GM12801 (cell line): ENCODE measurements around the gene LCMT1.

ENCODE experiments used
- CTCF ChIP-seq: IDR thresholded peaks from one replicate; pipeline ENCODE4 v1.5.1; 2011; ENCODE audit warnings: control low read depth; ENCODE audit not compliant: insufficient read length; ENCODE audit errors: extremely low read depth

The LCMT1 gene

GRCh38 chr16:25157271-25157875, 45.8 kb downstream of the LCMT1 start:
- TF ChIP-seq CTCF, result no peak

- no peak for TF ChIP-seq CTCF
Measured at GRCh38 chr16:25158401-25158800, 46.9 kb downstream of the LCMT1 start.

GRCh38 chr16:25161753-25162367, 50.3 kb downstream of the LCMT1 start:
- no peak for TF ChIP-seq CTCF

- TF ChIP-seq CTCF, result no peak
Measured at GRCh38 chr16:25163683-25164082, 52.1 kb downstream of the LCMT1 start.

- TF ChIP-seq CTCF, result no peak
Measured at GRCh38 chr16:25165284-25165683, 53.7 kb downstream of the LCMT1 start.

GRCh38 chr16:25171390-25171789, 59.8 kb downstream of the LCMT1 start:
- no peak for TF ChIP-seq CTCF

- no peak for TF ChIP-seq CTCF
Measured at GRCh38 chr16:25172831-25173230, 61.3 kb downstream of the LCMT1 start.
